T-helper 1 cell treated with Interleukin-12 subunit alpha and Interleukin-12 subunit beta and Interleukin-4 antibody, amounts not matched to agents 30 ng/mL and 1 ng/mL, for 36 hours (primary cell): Measurements from ENCODE around the gene BCL2. TPM values are rescaled to one million over a fixed set of nuclear protein-coding genes. Genes with fewer than 3 reads are reported as not detected.

Experiments used
- intact Hi-C: fragments of 100-400 bp; cut with micrococcal nuclease; formaldehyde crosslinking; loops from one replicate; pipeline ENCODE4 v1.15.1; 2024
- total RNA-seq: library from RNA; stranded (reverse); gene quantifications from 2 replicates; pipeline ENCODE4 v1.2.3, GENCODE V29; 2022

The BCL2 gene
- total RNA-seq, 1 donor from 2014 or later, result 148 TPM

DNA sequence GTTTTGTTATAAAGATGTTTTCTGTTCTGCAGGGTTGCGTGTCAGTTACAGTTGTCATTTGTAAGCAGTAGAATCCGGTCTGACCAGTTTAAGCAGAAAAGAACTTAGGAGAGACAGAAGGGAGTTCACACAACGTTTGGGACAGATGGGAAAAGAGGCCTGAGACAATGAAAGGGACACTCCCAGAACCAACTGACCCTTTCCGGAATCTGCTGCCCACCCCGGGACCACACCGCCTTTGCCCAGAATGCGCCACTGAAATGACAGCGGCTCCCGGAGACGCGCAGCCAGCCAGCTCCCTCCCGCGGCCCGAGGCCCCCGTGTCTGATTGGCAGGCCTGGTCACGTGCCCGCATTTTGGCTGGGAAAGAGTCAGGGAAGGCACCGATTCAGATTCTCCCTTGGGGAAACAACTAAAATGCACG is 244.6 kb downstream of the BCL2 start:
- intact Hi-C loops, result loop anchor here (1.0 to 10.0 kb wide), 3 partner anchors 34 to 360 kb away; partner anchors contain the start of gene PHLPP1

DNA sequence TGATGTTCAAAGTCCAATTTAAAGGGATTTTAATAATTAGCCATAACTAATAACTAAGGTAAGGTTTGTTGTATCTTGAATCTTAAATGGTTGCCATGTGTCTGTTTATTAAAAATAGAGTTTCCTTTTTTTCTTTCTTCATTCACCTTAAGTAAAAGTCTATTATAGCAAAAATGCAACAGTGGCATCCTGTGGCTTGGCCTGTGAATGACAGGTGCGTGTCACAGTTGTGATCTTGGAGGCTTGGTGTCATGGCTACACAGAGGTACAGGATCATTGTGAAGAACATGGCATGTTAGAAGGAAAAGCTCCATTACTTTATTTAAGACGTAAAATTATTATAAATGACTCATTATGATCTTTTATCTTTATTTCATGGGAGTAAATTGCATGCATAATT is 246.1 kb downstream of the BCL2 start:
- intact Hi-C loops, result loop anchor here (1.0 to 10.0 kb wide), 2 partner anchors 57 to 359 kb away; partner anchors contain the start of gene PHLPP1

Other genes starting within 250 kb of the BCL2 start
- gene KDSR, start 47.4 kb upstream of the BCL2 start, total RNA-seq, result 65.2 and 65.9 TPM in 2 replicates
- gene VPS4B, start 102.7 kb upstream of the BCL2 start, total RNA-seq, result 86.6 and 87.4 TPM in 2 replicates
- not detected in 2 replicates for gene SERPINB5, start 157.2 kb upstream of the BCL2 start, total RNA-seq
- gene SERPINB12, start 222.6 kb upstream of the BCL2 start, total RNA-seq, result not detected in 2 replicates